ENCODE results near the gene NAGPA.

NAGPA gene

DNA sequence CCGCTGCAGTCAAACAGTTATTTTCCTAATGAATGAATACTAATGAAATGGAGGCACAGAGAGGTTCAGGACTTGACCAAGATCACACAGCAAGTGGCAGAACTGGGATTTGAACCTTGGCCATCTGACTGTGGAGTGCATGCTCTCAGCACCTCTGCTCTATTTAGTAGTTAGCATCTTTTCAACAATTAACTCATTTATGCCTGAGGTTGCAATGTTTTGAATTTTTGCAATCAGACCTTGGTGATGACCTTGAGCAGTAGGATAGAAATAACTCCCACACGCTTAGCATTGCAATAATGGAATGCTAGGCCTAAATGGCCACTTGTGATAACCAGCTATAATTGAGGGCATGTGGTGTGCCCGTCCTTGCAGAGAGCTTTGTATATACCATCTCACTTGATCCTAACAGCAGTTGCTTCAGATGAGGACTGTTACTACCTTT lies 31.0 kb downstream of the NAGPA start:
- DNase-seq (ENCODE audit: low read depth), result no peak

DNA sequence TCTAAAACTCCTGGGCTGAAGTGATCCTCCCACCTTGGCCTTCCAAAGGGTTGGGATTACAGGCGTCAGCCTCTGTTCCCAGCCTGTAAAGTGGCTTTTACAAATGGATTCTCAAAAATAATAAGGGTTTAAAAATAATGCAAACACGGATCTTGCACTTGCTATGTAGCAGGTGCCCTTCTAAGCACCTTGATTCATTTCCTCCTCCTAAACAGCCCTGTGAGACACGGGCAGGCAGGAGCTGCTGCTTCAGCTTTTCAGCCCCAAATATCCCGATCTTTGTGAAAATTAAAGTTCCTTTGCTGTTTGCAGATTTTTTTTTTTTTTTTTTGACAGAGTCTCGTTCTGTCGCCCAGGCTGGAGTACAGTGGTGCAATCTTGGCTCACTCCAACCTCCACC lies 31.7 kb downstream of the NAGPA start:
- no peak for DNase-seq (ENCODE audit: low read depth)

DNA sequence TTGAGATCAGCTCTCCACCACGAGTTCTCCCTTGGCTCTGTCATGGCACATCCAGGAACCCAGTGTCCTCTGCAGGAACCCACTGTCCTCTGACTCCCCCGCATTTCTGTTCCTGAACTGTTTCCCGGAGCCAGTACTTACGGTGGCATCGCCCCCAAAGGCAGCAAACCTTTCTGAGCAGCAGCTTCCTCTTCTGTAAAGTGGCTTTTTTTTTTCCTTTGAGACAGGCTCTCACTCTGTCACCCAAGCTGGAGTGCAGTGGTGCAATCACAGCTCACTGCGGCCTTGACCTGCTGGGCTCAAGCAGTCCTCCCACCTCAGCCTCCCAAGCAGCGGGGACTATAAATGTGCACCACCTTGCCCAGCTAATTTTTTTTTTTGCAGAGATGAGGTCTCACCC lies 32.2 kb downstream of the NAGPA start:
- no peak for DNase-seq (ENCODE audit: low read depth)

DNA sequence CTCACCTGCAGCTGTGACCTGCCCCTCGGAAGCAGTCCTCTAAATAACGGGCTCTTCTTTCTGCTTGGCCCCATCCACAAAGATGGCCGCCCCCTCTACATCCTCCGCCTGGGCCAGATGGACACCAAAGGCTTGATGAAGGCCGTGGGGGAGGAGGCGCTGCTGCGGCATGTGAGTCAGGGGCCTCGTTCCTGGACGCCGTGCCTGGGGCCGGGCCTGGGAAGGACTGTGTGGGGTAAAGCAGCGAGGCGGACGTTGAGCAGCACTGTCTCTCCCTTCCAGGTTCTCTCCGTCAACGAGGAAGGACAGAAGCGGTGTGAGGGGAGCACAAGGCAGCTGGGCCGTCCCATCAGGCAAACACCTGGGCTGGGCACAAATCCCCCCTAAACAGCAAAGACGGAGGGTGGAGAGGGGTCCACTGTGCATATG lies 33.1 kb downstream of the NAGPA start:
- no peak for DNase-seq (ENCODE audit: low read depth)

DNA sequence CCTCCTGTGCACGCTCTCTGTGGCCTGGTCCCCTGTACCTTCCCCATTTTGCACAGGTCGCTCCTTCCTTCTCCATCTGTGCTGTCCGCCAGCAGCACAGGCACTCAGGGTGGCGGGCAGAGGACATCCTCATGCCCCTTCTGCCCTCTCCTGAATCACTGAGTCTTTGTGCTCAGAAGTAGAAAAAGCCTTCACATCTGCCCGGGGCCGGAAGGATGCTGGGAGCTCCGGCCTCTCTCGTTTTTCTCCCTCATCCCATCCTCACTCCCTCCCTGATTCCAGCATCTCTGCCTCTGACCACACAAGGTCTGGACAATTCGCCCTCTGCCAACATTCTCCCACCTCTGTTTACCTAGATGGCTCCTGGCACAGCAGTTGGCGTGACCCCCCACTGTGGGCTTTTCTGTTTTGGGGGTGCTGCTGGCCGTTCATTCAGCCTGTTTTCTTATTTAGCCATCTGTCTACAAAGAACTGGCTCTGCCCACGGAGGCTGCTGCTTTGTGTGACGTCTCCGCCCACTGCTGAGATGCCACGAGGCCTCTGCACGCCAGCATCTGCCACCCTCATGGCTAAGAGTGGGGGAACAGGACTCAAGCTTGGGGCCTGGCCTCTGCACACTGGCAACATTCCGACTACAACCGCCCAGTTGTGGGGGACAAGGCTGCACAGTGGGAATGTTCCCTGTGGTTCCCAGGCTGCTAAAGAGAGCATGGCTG lies 38.9 kb downstream of the NAGPA start:
- DNase-seq (ENCODE audit: low read depth), result no peak

DNA sequence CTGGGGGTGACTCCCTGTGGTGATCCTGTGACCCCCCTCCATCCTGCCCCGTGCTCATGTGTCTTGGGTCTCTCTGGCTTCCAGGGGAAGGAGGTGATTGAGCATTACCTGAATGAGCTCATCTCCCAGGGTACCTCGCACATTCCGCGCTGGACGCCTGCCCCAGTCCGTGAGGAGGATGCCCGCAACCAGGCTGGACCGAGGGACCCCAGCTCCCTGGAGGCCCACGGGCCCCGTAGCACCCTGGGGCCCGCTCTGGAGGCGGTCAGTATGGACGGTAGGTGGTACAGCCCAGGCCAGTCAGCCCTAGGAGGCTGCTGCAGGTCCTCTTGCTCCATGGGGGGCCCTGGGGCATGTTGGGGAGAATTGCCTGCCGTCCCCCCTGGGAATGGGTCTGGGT lies 42.0 kb downstream of the NAGPA start:
- no peak for DNase-seq (ENCODE audit: low read depth)

DNA sequence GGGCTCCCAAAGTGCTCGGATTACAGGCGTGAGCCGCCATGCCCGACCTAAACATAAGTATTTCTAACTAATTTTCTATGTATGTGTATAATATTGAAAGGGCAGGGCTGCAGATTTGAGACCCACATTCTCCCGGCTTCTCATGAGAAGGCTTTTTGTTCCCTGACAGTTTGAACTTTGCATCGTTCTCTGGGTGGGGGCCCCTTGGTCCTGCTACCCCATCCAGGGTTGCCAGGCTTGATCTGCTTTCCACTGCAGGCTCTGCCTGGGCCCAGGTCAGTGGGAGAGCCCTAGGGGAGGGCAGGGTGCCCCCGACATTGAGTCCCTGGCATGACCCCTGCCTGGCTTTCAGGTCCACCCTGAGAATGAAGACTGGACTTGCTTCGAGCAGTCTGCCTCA lies 43.3 kb downstream of the NAGPA start:
- no peak for DNase-seq (ENCODE audit: low read depth)

DNA sequence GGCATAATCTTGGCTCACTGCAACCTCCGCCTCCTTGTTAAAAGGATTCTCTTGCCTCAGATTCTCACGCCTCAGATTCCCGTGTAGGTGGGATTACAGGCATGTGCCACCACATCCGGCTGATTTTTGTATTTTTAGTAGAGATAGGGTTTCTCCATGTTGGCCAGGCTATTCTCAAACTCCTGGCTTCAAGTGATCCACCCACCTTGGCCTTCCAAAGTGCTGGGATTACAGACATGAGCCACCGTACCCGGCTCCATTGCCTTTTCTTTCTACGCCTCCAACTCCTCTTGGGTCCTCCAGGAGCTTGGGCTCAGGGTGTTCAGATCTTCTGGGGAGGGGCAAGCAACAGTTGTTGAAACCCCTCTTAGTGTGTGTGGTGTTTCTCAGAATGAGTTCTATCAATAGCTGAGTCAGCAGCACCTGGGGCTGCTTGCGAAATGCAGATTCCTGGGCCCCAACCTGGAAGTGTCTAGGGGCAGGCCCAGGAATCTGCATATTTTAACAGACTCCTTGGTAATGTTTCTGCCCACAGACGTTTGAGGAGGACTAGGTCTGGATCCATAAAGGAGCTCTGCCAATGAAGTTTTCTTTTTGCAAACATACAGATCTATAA lies 44.2 kb downstream of the NAGPA start:
- no peak for DNase-seq (ENCODE audit: low read depth)

DNA sequence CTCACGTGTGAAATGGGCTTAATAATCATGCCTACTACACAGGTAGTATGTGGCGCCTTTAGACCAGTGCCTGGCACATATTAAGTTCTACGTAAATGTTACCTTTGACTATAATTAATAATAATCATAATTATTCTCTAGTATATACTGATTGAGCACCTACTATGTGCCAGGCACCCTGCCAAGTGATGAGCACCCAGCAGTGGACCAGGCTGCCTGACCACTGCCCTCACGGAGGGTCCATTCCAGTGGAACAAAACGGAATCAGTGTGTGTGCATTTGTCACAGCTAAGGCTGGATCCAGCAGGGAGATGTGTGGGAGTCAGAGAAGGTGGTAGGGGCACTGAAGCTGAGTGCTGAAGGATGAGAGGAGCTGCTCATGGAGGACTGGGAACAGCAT lies 45.1 kb downstream of the NAGPA start:
- no peak for DNase-seq (ENCODE audit: low read depth)

DNA sequence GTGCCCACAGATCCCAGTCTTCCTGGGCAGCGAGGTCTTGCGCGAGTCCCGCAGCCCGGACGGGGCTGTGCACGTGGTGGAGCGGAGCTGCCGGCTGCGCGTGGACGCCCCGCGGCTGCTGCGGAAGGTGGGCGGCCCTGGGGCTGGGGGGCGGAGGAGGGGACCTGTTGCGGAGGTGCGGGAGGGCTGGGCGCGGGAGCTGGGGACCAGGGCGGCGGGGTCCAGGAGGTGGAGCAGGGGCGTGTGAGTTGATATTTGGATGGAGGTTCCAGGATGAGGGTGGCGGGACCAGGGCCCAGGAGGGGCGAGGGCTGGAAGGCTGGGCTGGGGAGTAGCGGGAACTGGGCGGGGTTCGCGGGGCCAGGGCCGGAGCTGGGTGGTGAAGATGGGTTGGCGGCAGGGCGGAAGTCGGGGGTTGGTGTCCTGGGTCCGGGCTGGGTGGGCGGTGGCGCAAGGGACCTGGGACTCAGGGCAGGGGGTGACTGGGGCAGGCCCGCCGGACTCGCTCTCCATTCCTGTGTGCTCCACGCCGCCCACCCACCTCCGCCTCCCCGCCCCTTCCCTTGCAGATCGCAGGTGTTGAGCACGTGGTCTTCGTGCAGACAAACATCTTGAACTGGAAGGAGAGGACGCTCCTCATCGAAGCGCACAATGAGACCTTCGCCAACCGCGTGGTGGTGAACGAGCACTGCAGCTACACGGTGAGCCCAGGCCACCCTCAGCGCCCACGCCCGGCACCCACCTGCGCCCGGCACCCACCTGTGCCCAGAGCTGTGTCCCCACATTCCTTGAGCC lies 46.0 kb downstream of the NAGPA start:
- no peak for DNase-seq (ENCODE audit: low read depth)

DNA sequence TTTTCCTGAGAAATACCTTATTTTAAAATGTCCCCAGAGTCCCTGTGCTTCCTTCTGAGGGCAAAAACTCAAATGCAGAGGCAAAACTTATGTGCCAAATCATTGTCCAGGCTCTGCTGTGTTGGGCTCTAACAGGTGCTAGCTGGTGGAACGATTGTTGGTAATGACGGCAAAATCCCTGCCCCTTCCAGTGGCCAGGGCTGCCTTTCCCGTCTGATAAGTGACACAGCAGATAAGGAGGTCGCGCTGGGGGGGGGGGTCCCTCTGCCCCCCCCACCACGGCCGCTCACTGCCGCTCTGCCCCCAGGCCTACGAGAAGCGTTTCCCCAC lies 46.5 kb downstream of the NAGPA start:
- DNase-seq (ENCODE audit: low read depth), result no peak

DNA sequence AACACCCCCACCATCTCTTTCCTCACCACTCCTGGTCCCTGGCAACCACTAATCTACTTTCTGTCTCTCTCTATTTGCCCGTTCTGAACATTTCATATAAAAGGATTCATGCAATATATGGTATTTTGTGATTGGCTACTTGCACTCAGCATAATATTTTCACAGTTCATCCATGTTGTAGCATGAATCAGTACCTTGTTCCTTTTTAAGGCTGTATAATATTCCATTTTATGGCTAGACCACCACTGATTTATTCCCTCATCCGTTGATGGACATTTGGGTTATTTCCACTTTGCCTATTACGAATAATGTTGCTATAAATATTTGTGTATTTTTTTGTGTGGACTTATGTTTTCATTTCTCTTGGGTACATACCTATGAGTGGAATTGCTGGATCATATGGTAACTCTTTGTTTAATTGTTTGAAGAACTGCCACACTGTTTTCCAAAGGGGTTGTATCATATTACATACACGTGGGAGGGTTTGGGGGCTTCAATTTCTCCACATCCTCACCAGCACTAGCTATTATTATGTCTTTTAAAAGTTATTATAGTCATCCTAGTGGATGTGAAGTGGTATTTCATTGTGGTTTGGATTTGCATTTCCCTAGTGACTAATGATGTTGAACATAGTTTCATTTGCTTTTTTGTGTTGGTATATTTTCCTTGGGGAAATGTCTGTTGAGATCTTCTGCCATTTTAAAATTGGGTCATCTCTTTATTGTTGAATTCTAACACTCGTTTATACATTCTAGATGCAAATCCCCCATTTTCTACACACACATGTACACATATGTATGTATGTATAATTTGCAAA lies 49.4 kb downstream of the NAGPA start:
- DNase-seq (ENCODE audit: low read depth), result no peak

DNA sequence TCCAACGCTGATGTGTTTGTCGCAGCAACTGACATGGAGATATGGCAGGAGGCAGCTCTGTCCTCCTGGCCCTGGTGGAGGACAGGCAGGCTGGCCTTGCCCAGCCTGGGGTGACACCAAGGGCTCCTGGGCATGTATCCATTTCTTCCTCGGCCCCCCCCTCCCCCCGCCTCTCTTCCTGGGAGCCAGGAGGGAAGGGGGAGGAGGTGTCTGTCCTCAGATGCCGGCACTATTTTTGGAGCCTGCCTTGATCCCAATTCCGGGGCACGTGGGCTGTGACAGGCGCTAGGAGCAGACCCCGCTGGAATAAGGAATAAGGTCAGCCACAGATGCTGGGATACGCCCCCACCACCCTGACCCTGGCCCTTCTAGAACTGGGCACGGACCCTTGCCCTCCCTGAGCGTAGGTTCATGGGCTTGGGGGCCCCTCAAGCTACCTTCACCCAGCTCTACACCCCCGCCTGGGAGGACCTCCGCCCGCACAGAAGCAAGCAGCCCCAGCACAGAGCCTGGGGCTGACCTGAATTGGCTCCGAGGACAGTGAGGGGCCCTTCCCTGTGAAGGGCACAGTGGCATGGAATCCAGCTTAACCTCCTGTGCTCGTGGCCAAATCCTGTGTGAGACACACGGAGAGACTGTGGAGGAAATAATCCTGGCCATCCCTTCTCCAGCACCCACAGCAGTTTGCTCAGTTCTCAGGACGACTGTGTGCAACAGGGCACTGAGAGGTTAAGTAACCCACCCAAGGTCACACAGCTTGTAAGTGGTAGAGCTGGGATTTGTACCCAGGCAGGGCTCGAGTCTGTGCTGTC lies 51.5 kb downstream of the NAGPA start:
- no peak for DNase-seq (ENCODE audit: low read depth)

DNA sequence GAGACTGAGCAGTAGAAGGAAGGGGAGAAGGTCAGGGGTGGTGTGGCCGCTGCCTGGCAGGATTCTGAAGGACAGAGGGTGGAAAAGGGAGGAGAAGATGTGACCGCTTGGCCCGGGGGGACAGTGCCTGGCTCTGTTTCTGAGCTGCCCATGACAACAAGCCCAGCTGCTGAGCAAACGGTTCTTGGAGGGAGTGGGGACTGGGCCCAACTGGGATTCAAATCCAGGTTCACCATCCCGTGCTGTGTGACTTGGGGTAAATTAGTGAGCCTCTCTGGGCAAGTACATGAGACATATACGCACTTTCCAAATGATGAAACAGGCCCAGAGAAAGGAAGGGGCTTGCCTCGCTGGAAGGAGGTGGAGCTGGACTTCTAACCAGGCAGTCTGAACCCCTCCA lies 52.3 kb downstream of the NAGPA start:
- DNase-seq (ENCODE audit: low read depth), result no peak

DNA sequence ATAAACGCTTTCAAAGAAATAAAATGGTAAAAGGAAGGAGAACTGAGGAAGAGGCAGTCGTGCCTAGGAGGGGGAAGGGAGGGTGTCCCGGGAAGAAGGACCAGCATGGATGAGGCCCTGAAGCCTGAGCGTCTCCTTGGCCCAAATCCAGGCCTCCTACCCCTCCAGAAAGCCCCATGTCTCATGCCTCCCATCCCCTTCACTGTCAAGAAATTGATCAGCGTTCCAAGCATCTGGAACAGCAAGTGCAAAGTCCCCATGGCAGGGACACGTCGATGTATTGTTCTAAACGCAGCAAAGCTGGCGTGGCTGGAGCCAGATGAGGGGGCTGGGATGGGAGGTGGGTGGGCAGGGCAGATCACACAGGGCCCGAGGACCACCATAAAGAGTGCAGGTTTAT lies 53.0 kb downstream of the NAGPA start:
- no peak for DNase-seq (ENCODE audit: low read depth)

DNA sequence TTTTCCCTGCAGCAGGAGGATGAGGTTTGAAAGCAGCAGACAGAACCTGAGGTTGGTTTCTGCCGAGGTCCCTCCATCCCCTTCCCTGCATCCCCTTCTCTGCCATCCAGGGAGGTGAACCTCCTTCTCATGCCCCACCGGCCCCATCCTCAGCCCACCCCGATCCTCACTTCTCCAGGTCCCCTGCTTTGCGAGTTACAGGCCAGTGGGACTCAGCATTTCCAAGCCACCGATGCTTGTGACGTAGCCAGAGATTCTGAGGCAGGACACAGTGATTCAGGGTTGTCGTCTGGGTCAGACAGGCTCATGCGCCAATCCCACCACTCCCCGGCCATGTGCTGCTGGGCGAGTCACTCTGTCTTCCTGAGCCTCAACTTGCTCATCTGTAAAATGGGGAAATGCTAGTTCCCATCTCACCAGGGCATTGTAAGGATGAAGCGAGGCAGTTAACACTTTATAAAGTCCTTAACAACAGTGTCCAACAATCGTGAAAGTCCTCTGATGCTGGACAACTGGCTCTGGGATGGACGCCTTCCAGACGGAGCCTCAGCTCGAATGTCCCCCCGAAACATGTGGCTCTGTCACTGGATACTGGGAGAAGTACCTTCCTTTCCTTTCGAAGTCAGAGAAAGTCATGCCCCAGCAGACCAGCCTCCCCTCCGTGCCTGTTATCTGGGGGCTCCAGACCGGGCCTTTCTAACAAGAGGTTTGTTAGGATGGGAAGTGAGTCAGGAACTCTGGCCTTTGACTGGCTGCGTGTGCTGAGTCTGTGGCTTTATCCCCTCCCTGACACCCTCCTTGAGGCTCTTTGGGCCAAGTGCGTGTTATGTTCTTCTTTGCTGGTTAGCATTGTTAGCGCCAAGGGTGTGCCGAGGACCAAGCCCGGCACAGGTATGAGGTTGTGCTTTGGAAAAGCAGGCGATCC lies 53.7 kb downstream of the NAGPA start:
- DNase-seq (ENCODE audit: low read depth), result no peak

DNA sequence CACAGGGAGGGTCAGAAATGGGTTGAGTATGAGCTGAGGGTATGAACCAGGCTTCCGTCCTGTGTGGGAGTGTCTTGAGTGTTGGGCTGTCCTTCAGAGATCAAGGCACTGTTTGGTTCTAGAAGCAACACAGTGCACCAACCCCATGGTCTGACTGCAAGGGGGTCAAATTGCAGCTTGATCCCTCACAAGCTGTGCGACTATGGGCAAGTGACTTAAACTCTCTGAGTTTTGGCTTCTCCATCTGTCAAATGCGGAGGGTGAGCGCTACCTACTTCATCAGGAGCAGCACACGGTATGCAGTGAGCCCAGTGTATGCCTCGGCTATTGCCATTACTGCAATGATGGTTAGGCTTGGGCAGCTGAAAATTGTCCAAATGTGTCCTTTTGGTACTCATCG lies 54.6 kb downstream of the NAGPA start:
- no peak for DNase-seq (ENCODE audit: low read depth)

DNA sequence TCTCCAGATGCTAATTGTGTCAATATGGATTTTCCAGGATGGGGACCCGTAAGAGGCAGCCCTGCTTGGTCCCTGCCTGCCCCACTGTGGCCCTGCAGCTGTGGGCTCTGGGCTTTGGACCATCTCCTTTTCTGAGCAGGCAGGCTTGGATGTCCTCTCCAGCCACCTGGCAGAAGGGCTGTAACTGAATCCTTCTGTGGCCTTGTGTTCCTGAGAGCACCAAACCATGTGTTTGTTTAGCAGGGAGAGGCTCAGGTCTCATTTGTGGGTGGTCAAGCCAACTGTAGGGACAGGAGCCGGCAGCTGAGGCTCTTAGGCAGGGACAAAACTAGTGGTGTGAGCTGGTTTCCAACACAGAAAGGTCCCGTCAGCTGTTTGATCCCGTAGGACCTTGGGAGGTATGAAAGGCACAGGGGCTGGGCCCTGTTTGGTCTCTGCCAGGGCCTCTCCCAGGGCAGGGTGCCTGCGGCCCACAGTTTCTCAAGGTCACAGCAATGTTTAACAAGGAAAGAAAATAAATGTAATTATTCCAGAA lies 57.1 kb downstream of the NAGPA start:
- DNase-seq (ENCODE audit: low read depth), result no peak

DNA sequence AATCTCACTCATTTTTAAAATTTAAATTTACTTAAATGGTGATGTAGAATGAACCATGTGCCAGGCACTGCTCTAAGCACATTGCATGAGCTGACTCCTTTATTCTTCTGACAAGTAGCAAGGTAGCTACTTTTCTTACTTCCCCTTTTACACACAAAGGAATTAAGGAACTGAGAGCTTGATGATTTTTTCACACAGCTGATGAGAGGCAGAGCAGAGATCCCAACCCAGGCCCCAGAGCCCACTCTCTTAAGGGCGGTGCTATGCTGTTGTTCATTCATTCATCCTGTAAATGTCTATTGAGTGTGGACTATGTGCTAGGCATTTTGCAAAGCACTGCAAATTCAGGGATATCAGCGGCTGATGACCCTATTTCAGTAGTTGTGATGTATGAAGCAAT lies 57.7 kb downstream of the NAGPA start:
- DNase-seq (ENCODE audit: low read depth), result no peak

Data from stimulated activated CD8-positive, alpha-beta memory T cell treated with anti-CD3 and anti-CD28 coated beads, Interleukin-12 subunit alpha, Interleukin-12 subunit beta, amount 100 ng/mL, for 1 hour (primary cell).